ENCODE results near the gene NOCT.
"Not testable (repeated sequence)": the region's sequence is repeated elsewhere in the genome, so short reads cannot be mapped to it uniquely, and the experiment has no call there.

NOCT gene

DNA sequence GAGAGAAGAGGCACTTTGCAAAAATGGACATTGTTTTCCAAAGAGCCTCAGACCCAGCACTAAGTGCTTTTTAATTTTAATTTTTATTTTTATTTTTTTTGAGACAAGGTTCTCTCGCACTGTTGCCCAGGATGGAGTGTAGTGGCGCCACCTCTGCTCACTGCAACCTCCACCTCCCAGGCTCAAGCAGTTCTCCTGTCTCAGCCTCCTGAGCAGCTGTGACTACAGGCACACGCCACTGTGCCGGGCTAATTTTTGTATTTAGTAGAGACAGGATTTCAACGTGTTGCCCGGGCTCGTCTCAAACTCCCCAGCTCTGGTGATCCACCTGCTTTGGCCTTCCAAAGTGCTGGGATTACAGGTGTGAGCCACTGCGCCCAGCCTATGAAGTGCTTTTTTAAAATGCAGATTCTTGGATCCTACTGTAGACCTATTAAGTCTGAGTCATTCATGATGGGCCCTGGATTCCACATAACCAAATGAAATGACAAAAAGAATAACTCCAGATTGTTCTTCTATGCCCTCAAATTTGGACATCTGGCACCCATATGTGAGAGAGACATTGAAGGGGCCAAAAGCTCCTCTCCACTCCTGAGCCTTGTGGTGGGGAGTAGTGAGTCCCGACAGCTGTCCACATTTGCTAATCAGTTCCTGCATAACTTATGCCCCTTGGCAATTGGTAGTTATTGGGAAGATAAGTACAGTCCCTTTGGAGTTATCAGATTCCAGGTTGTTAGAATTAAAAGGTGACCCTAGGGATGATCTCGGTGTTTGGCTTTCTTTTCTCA is 3.6 kb downstream of the NOCT start:
- TF ChIP-seq, protein P1, sequence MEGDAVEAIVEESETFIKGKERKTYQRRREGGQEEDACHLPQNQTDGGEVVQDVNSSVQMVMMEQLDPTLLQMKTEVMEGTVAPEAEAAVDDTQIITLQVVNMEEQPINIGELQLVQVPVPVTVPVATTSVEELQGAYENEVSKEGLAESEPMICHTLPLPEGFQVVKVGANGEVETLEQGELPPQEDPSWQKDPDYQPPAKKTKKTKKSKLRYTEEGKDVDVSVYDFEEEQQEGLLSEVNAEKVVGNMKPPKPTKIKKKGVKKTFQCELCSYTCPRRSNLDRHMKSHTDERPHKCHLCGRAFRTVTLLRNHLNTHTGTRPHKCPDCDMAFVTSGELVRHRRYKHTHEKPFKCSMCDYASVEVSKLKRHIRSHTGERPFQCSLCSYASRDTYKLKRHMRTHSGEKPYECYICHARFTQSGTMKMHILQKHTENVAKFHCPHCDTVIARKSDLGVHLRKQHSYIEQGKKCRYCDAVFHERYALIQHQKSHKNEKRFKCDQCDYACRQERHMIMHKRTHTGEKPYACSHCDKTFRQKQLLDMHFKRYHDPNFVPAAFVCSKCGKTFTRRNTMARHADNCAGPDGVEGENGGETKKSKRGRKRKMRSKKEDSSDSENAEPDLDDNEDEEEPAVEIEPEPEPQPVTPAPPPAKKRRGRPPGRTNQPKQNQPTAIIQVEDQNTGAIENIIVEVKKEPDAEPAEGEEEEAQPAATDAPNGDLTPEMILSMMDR (IDR thresholded peaks at IDR 0.05; ENCODE audit: low read depth, low read length) = no peak
- H3K4me3 ChIP-seq (replicated peaks in 1 of 2; ENCODE audit: low read depth in 2 of 2, low read length in 2 of 2) = no peak overlapping the region
- peak in 1 of 2 donors; percentile 44 for DNase-seq (ENCODE audit: low read depth in 2 of 2)

DNA sequence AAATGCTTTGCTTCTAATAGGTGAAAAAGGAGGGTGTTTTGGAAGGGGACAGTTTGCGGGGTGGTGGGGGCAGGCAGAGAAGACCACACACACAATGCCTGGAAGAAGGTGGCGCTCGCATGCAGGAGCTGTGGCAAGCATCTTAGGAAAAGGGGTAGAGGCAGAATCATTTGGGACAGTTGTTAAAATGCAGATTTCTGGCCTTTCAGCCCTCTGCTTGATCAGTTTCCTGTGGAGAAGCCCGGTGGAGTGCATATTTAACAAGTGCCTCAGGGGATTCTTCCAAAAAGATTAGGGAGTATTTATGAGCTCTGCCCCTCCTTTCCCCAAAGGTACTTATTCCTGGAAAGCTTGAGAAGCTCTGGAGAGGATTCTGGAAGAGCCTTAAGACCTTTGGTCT is 4.8 kb downstream of the NOCT start:
- TF ChIP-seq, protein P1 (IDR thresholded peaks at IDR 0.05; ENCODE audit: low read depth, low read length) = no peak
- H3K4me3 ChIP-seq (replicated peaks in 1 of 2; ENCODE audit: low read depth in 2 of 2, low read length in 2 of 2) = no peak overlapping the region
- no peak for DNase-seq (ENCODE audit: low read depth in 2 of 2)

DNA sequence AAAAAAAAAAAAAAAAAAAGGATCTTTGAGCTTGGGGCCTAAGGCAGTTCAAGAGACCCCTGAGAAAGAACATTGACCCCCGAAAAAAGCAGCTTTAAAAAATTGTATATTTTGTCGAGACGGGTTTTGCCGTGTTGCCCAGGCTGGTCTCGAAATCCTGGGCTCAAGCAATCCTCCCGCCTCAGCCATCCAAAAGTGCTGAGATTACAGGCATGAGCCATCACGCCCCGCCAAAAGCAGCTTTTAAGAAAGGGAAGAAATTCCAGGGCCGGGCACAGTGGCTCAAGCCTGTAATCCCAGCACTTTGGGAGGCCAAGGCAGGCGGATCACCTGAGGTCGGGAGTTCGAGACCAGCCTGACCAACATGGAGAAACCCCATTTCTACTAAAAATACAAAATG is 5.5 kb downstream of the NOCT start:
- not testable (repeated sequence) for DNase-seq (ENCODE audit: low read depth in 2 of 2); H3K4me3 ChIP-seq (replicated peaks in 1 of 2; ENCODE audit: low read depth in 2 of 2, low read length in 2 of 2)

DNA sequence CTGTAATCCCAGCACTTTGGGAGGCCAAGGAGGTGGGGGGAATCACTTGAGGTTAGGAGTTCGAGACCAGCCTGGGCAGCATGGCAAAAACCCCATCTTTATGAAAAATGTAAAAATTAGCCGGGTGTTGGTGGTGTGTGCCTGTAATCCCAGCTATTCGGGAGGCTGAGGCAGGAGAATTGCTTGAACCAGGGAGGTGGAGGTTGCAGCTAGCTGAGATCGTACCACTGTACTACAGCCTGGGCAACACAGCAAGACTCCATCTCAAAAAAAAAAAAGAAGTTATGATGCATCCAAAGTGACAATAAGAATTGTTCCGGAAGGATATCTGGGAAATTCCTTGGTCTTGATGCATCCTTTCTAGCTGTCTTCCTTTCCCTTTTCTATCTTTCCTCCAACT is 7.3 kb downstream of the NOCT start:
- TF ChIP-seq, protein P1 (IDR thresholded peaks at IDR 0.05; ENCODE audit: low read depth, low read length) = no peak
- no peak overlapping the region for H3K4me3 ChIP-seq (replicated peaks in 1 of 2; ENCODE audit: low read depth in 2 of 2, low read length in 2 of 2)
- DNase-seq (ENCODE audit: low read depth in 2 of 2) = no peak

DNA sequence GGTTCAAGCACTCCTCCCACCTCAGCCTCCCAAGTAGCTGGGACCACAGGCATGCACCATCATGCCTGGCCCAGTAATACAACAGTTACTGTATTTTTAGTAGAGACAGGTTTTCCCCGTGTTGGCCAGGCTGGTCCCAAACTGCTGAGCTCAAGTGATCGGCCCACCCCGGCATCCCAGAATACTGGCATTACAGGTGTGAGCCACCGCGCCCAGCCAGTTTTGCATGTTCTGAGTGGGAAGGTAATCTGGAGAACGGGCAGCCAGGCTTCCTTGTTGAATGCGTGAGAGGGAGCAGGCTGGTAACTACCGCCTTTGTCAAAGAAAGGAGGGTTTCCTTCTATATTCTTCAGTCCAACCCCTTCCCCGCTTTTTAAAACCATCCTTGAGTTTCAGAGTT is 9.1 kb downstream of the NOCT start:
- TF ChIP-seq, protein P1 (IDR thresholded peaks at IDR 0.05; ENCODE audit: low read depth, low read length) = no peak
- H3K4me3 ChIP-seq (replicated peaks in 1 of 2; ENCODE audit: low read depth in 2 of 2, low read length in 2 of 2) = no peak overlapping the region
- DNase-seq (ENCODE audit: low read depth in 2 of 2) = no peak

DNA sequence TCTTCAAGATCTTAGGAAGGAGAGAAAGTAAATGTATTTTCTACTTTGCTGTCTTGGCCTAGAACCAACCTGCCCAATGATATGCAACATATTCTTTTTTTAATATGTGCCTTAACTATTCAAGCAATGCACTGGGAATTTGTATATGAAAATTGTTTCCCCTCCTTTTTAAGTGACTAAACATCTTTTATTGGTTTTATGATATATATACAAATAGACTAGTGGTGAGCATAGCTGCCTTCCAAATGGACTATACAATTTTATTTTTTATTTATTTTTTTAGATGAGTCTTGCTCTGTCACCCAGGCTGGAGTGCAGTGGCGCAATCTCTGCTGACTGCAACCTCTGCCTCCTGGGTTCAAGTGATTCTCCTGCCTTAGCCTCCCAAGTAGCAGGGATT is 10.3 kb downstream of the NOCT start:
- DNase-seq (ENCODE audit: low read depth in 2 of 2) = no peak
- TF ChIP-seq, protein P1 (IDR thresholded peaks at IDR 0.05; ENCODE audit: low read depth, low read length) = no peak
- H3K4me3 ChIP-seq (replicated peaks in 1 of 2; ENCODE audit: low read depth in 2 of 2, low read length in 2 of 2) = no peak overlapping the region

DNA sequence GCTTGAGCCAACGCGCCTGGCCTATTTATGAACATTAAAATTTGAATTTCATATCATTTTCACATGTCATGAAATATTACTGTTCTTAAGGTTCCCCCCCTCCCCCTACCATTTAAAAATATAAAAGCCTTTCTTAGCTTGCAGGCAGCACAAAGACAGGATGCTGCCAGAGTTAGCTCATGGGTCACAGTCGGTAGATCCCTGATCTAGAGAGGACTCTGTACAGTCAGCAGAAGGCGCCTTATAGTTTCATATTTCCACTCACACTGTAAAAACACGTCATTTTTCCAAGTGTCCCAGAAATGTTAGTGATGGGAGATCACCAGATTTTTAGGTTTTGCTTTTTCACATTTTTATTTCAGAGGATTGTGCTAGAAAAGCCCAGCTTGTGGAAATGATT is 12.2 kb downstream of the NOCT start:
- peak in 1 of 2 donors; percentile 21 for DNase-seq (ENCODE audit: low read depth in 2 of 2)
- TF ChIP-seq, protein P1 (IDR thresholded peaks at IDR 0.05; ENCODE audit: low read depth, low read length) = no peak
- H3K4me3 ChIP-seq (replicated peaks in 1 of 2; ENCODE audit: low read depth in 2 of 2, low read length in 2 of 2) = no peak overlapping the region

Data from cardiac fibroblast (primary cell).